CD4-positive, CD25-positive, alpha-beta regulatory T cell (primary cell): ENCODE results near the gene PLPP3. TPM values are rescaled to one million over a fixed set of nuclear protein-coding genes. Genes with fewer than 3 reads are reported as not detected.

Experiments
- ATAC-seq, 2 donors: fragments of 150-1000 bp; cut with Tn5 transposase; one replicate each; pipeline ENCODE4 v1.10.0; 2021; ENCODE audit warnings: low read depth in 2 of 2, moderate number of reproducible peaks in 2 of 2, moderate library complexity in 1 of 2
- DNase-seq, 3 donors: peaks; one replicate each; pipeline versions ENCODE4 v3.0.0 to v3.0.0-alpha.2; 2012 to 2022; ENCODE audit warnings: mixed read lengths in 1 of 3
- H3K27ac ChIP-seq: one replicate; pipeline ENCODE4 v1.7.0; 2013; ENCODE audit warnings: mild to moderate bottlenecking, low read length; ENCODE audit not compliant: insufficient read depth, poor library complexity, severe bottlenecking
- H3K27me3 ChIP-seq: one replicate; pipeline ENCODE4 v1.7.0; 2013; ENCODE audit warnings: low read length; ENCODE audit not compliant: control insufficient read depth, insufficient read depth
- H3K36me3 ChIP-seq: one replicate; pipeline ENCODE4 v1.7.0; 2013; ENCODE audit warnings: mild to moderate bottlenecking, low read length, moderate library complexity; ENCODE audit not compliant: control insufficient read depth, insufficient read depth
- H3K4me1 ChIP-seq: 2 replicates; pipeline ENCODE4 v1.7.0; 2013; ENCODE audit warnings: mild to moderate bottlenecking, low read length; ENCODE audit not compliant: insufficient read depth, control insufficient read depth, poor library complexity, severe bottlenecking
- H3K4me3 ChIP-seq: one replicate; pipeline ENCODE4 v1.7.0; 2013; ENCODE audit warnings: low read depth, mild to moderate bottlenecking, low read length, moderate library complexity
- H3K9me3 ChIP-seq, 2 experiments: 1 replicate in 1 of 2; 2 replicates in 1 of 2; pipeline ENCODE4 v1.7.0; 2013; ENCODE audit warnings: low read length in 2 of 2, mild to moderate bottlenecking in 1 of 2, moderate library complexity in 1 of 2; ENCODE audit not compliant: control insufficient read depth in 2 of 2
- H3K27ac Mint-ChIP-seq, 3 donors: one replicate each; pipeline ENCODE4 v1.8.0; 2020 to 2022; ENCODE audit warnings: mild to moderate bottlenecking in 3 of 3, mixed read lengths in 3 of 3, moderate library complexity in 2 of 3
- H3K27me3 Mint-ChIP-seq: one replicate; pipeline ENCODE4 v1.8.0; 2022; ENCODE audit warnings: mild to moderate bottlenecking, mixed read lengths
- H3K36me3 Mint-ChIP-seq: one replicate; pipeline ENCODE4 v1.8.0; 2020; ENCODE audit warnings: mixed read lengths
- H3K4me1 Mint-ChIP-seq, 4 donors: one replicate each; pipeline ENCODE4 v1.8.0; 2020 to 2022; ENCODE audit warnings: mixed read lengths in 4 of 4, mild to moderate bottlenecking in 1 of 4
- H3K4me3 Mint-ChIP-seq, 4 donors: one replicate each; pipeline ENCODE4 v1.8.0; 2020 to 2022; ENCODE audit warnings: mild to moderate bottlenecking in 4 of 4, mixed read lengths in 4 of 4, moderate library complexity in 3 of 4
- H3K9me3 Mint-ChIP-seq, 7 donors: one replicate each; pipeline ENCODE4 v1.8.0; 2020 to 2022; ENCODE audit warnings: mixed read lengths in 7 of 7, mild to moderate bottlenecking in 3 of 7, moderate library complexity in 2 of 7
- polyA plus RNA-seq, 4 donors: library from polyadenylated mRNA; unstranded; fragments of 300-500 nt; fragmentation: Illumina TruSeq; gene quantifications; one replicate each; pipeline ENCODE4 v1.2.3, GENCODE V29; 2021
- total RNA-seq: library from RNA; stranded (reverse); gene quantifications from one replicate; pipeline ENCODE4 v1.2.3, GENCODE V29; 2022

The PLPP3 gene
- total and polyA plus RNA-seq, 5 donors from 2014 or later = 0.13 TPM; not detected in 4

- no peaks in the 10 kb centered on the region for H3K36me3 Mint-ChIP-seq
- H3K27me3 Mint-ChIP-seq = peaks cover 4% of the 10 kb centered on the region
- no peak overlapping the region for H3K27ac ChIP-seq
- H3K36me3 ChIP-seq = no peaks in the 10 kb centered on the region
- no peaks in the 10 kb centered on the region for H3K4me1 Mint-ChIP-seq
- no peaks in the 10 kb centered on the region for H3K9me3 ChIP-seq
- H3K4me1 ChIP-seq = no peaks in the 10 kb centered on the region
- DNase-seq = no peak
- H3K27me3 ChIP-seq = no peaks in the 10 kb centered on the region
- no peak overlapping the region for H3K4me3 Mint-ChIP-seq
- no peak overlapping the region for H3K4me3 ChIP-seq
- H3K9me3 Mint-ChIP-seq = peaks cover 0 to 5% (median 0%) of the 10 kb centered on the region in 7 donors
- ATAC-seq = no peak
- no peak overlapping the region for H3K27ac Mint-ChIP-seq
These were observed 94.7 kb downstream of the PLPP3 start for GRCh38 chr1:56484695-56485094.

DNA sequence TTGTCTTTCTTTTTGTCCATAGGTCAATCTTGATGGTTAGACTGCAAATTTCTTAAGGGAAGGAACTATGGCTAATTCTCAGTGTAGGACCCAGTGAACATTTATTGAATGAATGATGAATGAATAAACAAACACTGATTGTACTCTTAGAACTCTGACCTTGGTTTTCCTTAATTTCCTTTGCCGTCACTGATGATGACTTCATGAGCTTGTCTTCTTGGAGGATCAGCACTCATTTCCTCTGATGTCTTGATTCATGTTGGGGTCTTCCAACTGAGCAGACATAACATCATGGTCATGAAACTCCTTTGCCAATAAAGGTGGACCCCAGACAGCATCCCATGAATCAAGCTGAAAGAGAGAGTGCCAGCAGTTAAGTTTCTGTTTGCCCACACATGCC lies 96.3 kb downstream of the PLPP3 start:
- no peak for DNase-seq
- no peaks in the 10 kb centered on the region for H3K4me1 ChIP-seq

DNA sequence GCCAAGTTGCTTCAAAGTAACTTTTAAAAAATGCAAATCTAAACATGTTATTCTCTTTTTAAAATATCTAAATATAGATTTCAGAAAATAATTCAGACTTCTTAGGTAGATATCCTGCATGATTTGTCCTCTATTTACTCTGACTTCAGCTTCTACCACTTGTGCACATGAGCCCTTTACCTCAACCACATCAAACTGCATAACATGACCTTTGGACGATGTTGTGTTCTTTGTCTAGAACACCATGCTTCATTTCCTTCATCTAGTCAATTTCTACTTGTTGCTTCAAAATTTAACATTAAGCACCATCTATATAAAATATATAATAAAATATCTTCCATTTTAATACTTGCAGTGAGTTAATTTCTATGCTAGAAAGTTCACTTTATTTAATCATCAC lies 96.9 kb downstream of the PLPP3 start:
- Histone ChIP-seq H3K27ac (no peak overlapping the region), H3K4me3 (no peak overlapping the region), H3K9me3 (no peaks in the 10 kb centered on the region), H3K4me1 (no peaks in the 10 kb centered on the region), H3K27me3 (no peaks in the 10 kb centered on the region), H3K36me3 (no peaks in the 10 kb centered on the region)
- no peaks in the 10 kb centered on the region for H3K36me3 Mint-ChIP-seq
- no peak for DNase-seq
- no peak overlapping the region for H3K27ac Mint-ChIP-seq
- peaks cover 16% of the 10 kb centered on the region for H3K27me3 Mint-ChIP-seq
- no peak for ATAC-seq
- H3K4me3 Mint-ChIP-seq = no peak overlapping the region
- H3K9me3 Mint-ChIP-seq = peaks cover 0 to 5% (median 0%) of the 10 kb centered on the region in 7 donors
- H3K4me1 Mint-ChIP-seq = no peaks in the 10 kb centered on the region

More for the DNA sequence above, 96.3 kb downstream of the PLPP3 start:
- H3K36me3 ChIP-seq = no peaks in the 10 kb centered on the region
- Mint-ChIP-seq H3K27me3 (peaks cover 16% of the 10 kb centered on the region), H3K9me3 (peaks cover 0 to 5% (median 0%) of the 10 kb centered on the region in 7 donors), H3K4me1 (no peaks in the 10 kb centered on the region), H3K4me3 (no peak overlapping the region), H3K36me3 (no peaks in the 10 kb centered on the region), H3K27ac (no peak overlapping the region)
- no peak for ATAC-seq
- H3K27me3 ChIP-seq = no peaks in the 10 kb centered on the region
- H3K9me3 ChIP-seq = no peaks in the 10 kb centered on the region
- H3K4me3 ChIP-seq = no peak overlapping the region
- no peak overlapping the region for H3K27ac ChIP-seq

- no peaks in the 10 kb centered on the region for H3K4me1 ChIP-seq
- DNase-seq (no peak), ATAC-seq (no peak)
- no peak overlapping the region for H3K4me3 ChIP-seq
- H3K36me3 Mint-ChIP-seq = no peaks in the 10 kb centered on the region
- H3K27me3 Mint-ChIP-seq = peaks cover 16% of the 10 kb centered on the region
- H3K27ac Mint-ChIP-seq = no peak overlapping the region
- no peaks in the 10 kb centered on the region for H3K4me1 Mint-ChIP-seq
- H3K4me3 Mint-ChIP-seq = no peak overlapping the region
- peaks cover 0 to 7% (median 0%) of the 10 kb centered on the region in 7 donors for H3K9me3 Mint-ChIP-seq
- no peak overlapping the region for H3K27ac ChIP-seq
- no peaks in the 10 kb centered on the region for H3K27me3 ChIP-seq
- H3K36me3 ChIP-seq = no peaks in the 10 kb centered on the region
- H3K9me3 ChIP-seq = no peaks in the 10 kb centered on the region
These were observed 98.1 kb downstream of the PLPP3 start for GRCh38 chr1:56481140-56481694.

- Histone ChIP-seq H3K4me3 (no peak overlapping the region), H3K9me3 (no peaks in the 10 kb centered on the region), H3K4me1 (no peaks in the 10 kb centered on the region), H3K27me3 (no peaks in the 10 kb centered on the region), H3K27ac (no peak overlapping the region), H3K36me3 (no peaks in the 10 kb centered on the region)
- H3K27me3 Mint-ChIP-seq = peaks cover 12% of the 10 kb centered on the region
- no peaks in the 10 kb centered on the region for H3K36me3 Mint-ChIP-seq
- no peak overlapping the region for H3K4me3 Mint-ChIP-seq
- H3K9me3 Mint-ChIP-seq = peaks cover 0 to 4% (median 0%) of the 10 kb centered on the region in 7 donors
- no peak for DNase-seq
- H3K4me1 Mint-ChIP-seq = no peaks in the 10 kb centered on the region
- ATAC-seq = no peak
- peak overlapping the region in 1 of 3 donors; percentile 21 for H3K27ac Mint-ChIP-seq
These were observed 100.6 kb downstream of the PLPP3 start for GRCh38 chr1:56478734-56479133.

- DNase-seq (no peak), ATAC-seq (no peak)
- Mint-ChIP-seq H3K4me3 (no peak overlapping the region), H3K36me3 (no peaks in the 10 kb centered on the region), H3K4me1 (no peaks in the 10 kb centered on the region), H3K27me3 (peaks cover 12% of the 10 kb centered on the region), H3K9me3 (peaks cover 0 to 4% (median 0%) of the 10 kb centered on the region in 7 donors), H3K27ac (peak overlapping the region in 1 of 3 donors; percentile 64)
- H3K4me1 ChIP-seq = no peaks in the 10 kb centered on the region
- H3K36me3 ChIP-seq = no peaks in the 10 kb centered on the region
- H3K4me3 ChIP-seq = no peak overlapping the region
- no peak overlapping the region for H3K27ac ChIP-seq
- H3K27me3 ChIP-seq = no peaks in the 10 kb centered on the region
- no peaks in the 10 kb centered on the region for H3K9me3 ChIP-seq
These were observed 101.9 kb downstream of the PLPP3 start for GRCh38 chr1:56477164-56478111.

- Mint-ChIP-seq H3K4me3 (no peak overlapping the region), H3K4me1 (no peaks in the 10 kb centered on the region), H3K27me3 (peaks cover 5% of the 10 kb centered on the region), H3K27ac (no peak overlapping the region), H3K36me3 (no peaks in the 10 kb centered on the region), H3K9me3 (peaks cover 0 to 5% (median 0%) of the 10 kb centered on the region in 7 donors)
- Histone ChIP-seq H3K4me1 (no peaks in the 10 kb centered on the region), H3K27me3 (no peaks in the 10 kb centered on the region), H3K9me3 (no peaks in the 10 kb centered on the region), H3K27ac (no peak overlapping the region), H3K4me3 (no peak overlapping the region), H3K36me3 (no peaks in the 10 kb centered on the region)
- no peak for ATAC-seq
- DNase-seq = no peak
These were observed 105.6 kb downstream of the PLPP3 start for GRCh38 chr1:56473582-56474270.
